Measurements from ENCODE around the gene SMG7. TPM values are rescaled to one million over a fixed set of nuclear protein-coding genes. Genes with fewer than 3 reads are reported as not detected.

SMG7 gene
- total and polyA plus RNA-seq, 2 donors (not counting 3 experiments of a cell fraction or from before 2014, with no cell fraction given) = 25.4 to 47.1 TPM

DNA sequence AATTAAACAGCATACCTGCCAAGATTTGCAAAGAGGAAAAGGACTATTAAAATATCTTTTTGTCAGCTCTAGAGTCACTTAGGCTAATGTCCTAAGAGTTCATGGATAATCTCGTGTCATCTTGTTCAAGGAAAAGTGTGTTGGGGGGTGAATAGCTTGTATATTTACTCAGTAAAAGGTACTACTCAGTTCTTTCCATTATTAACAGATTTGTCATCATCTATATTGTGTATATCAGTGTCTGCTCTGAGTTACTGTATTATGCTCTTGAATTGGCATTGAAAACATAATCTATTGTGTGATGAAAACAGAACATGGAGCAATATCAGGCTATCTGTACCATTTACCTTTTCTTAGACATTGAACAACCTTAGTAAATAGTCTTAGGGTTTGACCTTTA, 41.9 kb downstream of the SMG7 start:
- FAIRE-seq (no peak), DNase-seq (ENCODE audit: low read depth, low spot score) (peak; percentile 5)
- no peak for TF ChIP-seq MYC (IDR thresholded peaks at IDR 0.05; ENCODE audit: low read depth, low read length)
- no peak for TF ChIP-seq POLR2AphosphoS5 (IDR thresholded peaks at IDR 0.05; ENCODE audit: insufficient read depth, low read depth, low read length)
- TF ChIP-seq EZH2 (IDR thresholded peaks at IDR 0.05; ENCODE audit: borderline replicate concordance, low read depth, low read length, severe bottlenecking) = no peak
- no peak for TF ChIP-seq JUN (IDR thresholded peaks at IDR 0.05; ENCODE audit: borderline replicate concordance, insufficient read depth, insufficient read length, low read depth)
- TF ChIP-seq, protein P1, sequence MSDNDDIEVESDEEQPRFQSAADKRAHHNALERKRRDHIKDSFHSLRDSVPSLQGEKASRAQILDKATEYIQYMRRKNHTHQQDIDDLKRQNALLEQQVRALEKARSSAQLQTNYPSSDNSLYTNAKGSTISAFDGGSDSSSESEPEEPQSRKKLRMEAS (IDR thresholded peaks at IDR 0.05; ENCODE audit: insufficient read depth, insufficient read length) = no peak
- no peak for TF ChIP-seq POLR2A (IDR thresholded peaks at IDR 0.05; ENCODE audit: low read depth, low read length)
- no peak for TF ChIP-seq GATA2 (IDR thresholded peaks at IDR 0.05; ENCODE audit: insufficient read depth, insufficient read length, low read depth, low read length)
- no peak for TF ChIP-seq FOS (IDR thresholded peaks at IDR 0.05; ENCODE audit: borderline replicate concordance, insufficient read depth, low read length)
- no peak for TF ChIP-seq CTCF (IDR thresholded peaks at IDR 0.05; ENCODE audit: extremely low read depth in 1 of 2, insufficient read depth in 1 of 2, low read depth in 1 of 2, low read length in 2 of 2)
- ChIA-PET POLR2A (no interaction called here), CTCF (interaction anchor here (0.5 to 0.9 kb wide), 2 partner anchors 16 to 65 kb away, joined by 3 read pairs; no protein-coding TSS in a partner anchor)
- H3K9me1 ChIP-seq (replicated peaks; ENCODE audit: control insufficient read depth, extremely low read depth, insufficient read depth, low read length) = no peaks in the 10 kb centered on the region
- no peak overlapping the region for H2AFZ ChIP-seq (ENCODE audit: low read depth, low read length)
- intact Hi-C loops (cut with micrococcal nuclease) = no loop called here
- peaks cover 0 to 5% of the 10 kb centered on the region in 2 experiments for H3K36me3 ChIP-seq (ENCODE audit: control insufficient read depth in 2 of 2, extremely low read depth in 1 of 2, insufficient read depth in 2 of 2, low read length in 2 of 2)
- no peak overlapping the region for H3K4me3 ChIP-seq (replicated peaks in 1 of 3; ENCODE audit: insufficient read depth in 1 of 3, low read depth in 1 of 3, low read length in 3 of 3)
- H3K27ac ChIP-seq (ENCODE audit: insufficient read depth, low read depth, low read length) = peak overlapping the region; percentile 65
- peaks cover 2% of the 10 kb centered on the region for H4K20me1 ChIP-seq (replicated peaks; ENCODE audit: control insufficient read depth, extremely low read depth, insufficient read depth, low read length)
- H3K79me2 ChIP-seq (ENCODE audit: control insufficient read depth, insufficient read depth, low read length) = peaks cover 21% of the 10 kb centered on the region
- no peak overlapping the region for H3K9ac ChIP-seq (replicated peaks; ENCODE audit: extremely low read depth, insufficient read depth, low read length)
- dilution Hi-C loops (cut with MboI; ENCODE audit: extremely low pct_ligation_motif_present, low sequenced_read_pairs) = no loop called here
- H3K4me2 ChIP-seq (ENCODE audit: insufficient read depth, low read length) = peak overlapping the region; percentile 47
- peaks cover 27% of the 10 kb centered on the region for H3K4me1 ChIP-seq (ENCODE audit: control insufficient read depth, extremely low read depth, insufficient read depth, low read length)
- BruUV-seq (replicated peaks) = no TSS peak
- no peaks in the 10 kb centered on the region for H3K27me3 ChIP-seq (ENCODE audit: control insufficient read depth in 2 of 2, insufficient read depth in 2 of 2, low read length in 2 of 2)
- no peaks in the 10 kb centered on the region for H3K9me3 ChIP-seq (replicated peaks; ENCODE audit: control insufficient read depth, insufficient read depth, low read length)
